NCI-H1694 (cell line): ENCODE data around the gene VGLL4.
"Not testable (repeated sequence)": the region's sequence is repeated elsewhere in the genome, so short reads cannot be mapped to it uniquely, and the experiment has no call there.

ENCODE experiments used
- DNase-seq: peaks from one replicate; lab custom pipeline; 2025; lab: John Stamatoyannopoulos, UW

The VGLL4 gene

DNA sequence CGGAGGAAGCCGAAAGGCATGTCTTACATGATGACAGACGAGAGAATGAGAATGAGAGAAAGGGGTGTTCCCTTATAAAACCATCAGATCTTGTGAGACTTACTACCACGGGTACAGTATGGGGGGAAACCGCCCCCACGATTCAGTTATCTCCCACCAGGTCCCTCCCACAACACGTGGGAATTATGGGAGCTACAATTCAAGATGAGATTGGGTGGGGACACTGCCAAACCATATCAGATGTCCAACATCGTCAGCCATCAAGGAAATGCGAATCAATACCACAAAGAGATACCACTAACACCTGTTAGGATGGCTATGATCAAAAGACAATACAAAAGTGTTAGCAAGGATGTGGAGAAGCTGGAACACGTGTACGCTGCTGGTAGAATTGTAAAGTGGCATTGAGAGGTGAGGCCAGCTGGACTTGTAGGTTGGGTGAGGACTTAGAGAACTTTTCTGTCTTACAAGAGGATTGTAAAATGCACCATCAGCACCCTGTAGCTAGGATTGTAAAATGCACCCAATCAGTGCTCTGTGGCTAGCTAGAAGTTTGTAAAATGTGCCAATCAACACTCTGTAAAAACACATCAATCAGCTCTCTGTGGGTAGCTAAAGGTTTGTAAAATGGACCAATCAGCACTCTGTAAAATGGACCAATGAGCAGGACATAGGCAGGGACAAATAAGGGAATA, 37.5 kb downstream of the VGLL4 start:
- no peak for DNase-seq

- no peak for DNase-seq
Observed at GRCh38 chr3:11605398-11605797, 38.3 kb downstream of the VGLL4 start.

DNA sequence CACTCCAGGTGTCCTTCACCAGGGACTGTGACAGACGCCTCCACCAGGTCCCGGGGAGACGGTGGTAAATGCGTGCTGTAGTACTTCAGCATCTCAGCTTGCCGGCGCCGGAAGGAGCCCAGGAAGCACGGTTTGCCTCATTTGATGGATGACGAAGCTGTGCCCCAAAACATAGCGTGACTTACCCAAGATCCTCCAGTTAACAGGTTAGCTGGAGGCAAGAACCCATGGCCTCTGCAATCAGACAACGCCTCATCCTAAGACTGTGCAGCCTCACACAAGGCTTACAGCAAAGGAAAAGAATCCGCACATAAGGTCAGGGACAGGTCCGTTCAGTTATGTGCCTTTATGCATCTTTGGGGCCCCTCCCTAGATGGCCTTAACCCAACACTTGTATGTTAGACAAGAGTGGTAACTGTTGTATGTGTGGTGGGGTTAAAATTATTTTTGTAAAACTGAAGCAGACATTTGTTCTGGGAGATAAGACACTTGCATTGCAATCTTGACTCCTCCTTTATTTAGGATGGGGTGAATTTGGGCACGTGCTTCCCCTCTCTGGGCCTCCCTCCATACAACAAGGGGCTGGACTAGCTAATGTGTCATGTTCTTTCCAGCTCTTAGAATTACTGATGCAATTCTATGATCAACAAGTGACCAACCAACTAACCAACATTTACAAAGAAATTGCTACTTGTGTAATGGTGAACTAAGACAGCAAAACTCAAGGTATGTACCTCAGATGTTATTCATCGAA, 39.4 kb downstream of the VGLL4 start:
- DNase-seq, result no peak

DNA sequence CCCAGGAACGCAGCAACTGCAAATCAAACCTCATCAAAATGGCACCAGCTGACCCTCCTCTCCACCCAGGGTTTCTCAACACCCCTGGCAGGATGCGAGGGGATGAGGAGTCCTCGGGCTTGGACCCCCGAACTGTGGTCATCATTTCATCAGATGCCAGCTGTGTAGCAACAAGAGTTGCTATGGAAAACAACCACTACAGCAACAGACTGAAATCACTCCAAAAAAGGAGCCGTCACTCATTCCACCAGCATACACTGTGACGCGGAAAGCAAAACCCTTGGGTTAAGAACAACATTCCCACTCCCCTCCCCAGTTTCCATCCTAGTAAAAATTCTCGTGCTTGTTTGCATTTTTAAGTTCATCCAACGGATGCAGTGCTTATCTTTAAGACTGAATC, 40.1 kb downstream of the VGLL4 start:
- DNase-seq, result no peak

GRCh38 chr3:11602886-11603527, 40.7 kb downstream of the VGLL4 start:
- DNase-seq, result no peak

- no peak for DNase-seq
Observed at GRCh38 chr3:11602239-11602840, 41.4 kb downstream of the VGLL4 start.

GRCh38 chr3:11601446-11602238, 42.1 kb downstream of the VGLL4 start:
- DNase-seq, result no peak

DNA sequence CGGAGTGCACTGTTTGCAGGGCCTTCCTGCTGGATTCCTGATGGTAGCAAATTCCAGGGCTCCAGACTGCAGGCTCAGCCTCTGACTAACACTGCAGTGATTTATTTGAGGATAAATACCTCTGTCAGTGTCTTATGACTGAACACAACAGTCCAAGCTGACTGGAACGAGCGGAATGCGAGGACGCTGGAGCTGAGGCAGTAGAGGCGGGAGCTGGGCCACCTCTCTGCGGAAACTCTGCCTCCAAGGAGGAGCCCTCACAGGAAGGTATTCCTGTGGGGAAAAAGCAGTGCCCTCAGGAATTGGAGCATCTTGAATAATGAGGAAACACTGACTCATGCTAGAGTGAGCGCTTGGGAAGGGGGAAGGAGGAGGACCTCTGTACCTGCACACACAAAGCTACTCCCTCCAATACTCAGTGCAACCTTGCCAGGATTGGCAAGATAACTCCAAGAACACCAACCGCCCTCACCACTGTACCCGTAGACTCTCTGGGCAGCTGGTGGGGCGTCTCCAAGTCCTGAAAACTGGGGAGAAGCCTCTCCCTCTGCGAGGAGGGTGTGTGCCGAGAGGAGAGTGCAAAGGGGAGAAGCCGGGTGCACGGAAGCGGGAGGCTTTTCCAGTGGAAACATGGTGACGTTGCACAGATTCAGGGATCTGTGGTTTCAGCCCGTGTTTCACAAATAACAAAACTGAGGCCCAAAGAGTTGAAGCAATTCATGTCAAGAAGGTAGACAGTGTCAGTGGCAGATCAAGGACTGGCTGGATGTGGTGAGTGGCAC, 43.0 kb downstream of the VGLL4 start:
- DNase-seq, result no peak

DNA sequence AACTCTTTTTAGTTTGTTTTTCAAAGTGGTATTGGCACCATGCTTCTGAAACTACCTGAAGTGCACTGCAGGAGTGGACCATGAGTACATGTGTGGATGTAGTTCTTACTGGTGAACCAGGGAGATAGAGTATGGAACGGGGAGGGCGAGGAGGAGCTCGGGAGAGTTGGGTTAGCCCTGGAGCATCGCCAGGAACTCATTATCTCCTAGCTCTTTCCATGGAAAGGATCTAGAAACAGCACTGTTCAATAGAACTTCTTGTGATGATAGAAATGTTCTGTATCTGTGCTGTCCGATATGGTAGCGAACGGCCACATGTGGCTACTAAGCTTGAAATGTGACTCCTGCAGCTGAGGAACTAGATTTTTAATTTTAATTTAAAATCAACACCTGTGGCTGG, 47.3 kb downstream of the VGLL4 start:
- no peak for DNase-seq

- DNase-seq, result not testable (repeated sequence)
Observed at GRCh38 chr3:11595024-11595423, 48.7 kb downstream of the VGLL4 start.

GRCh38 chr3:11593318-11594034, 50.2 kb downstream of the VGLL4 start:
- DNase-seq, result no peak

GRCh38 chr3:11592445-11593298, 51.0 kb downstream of the VGLL4 start:
- no peak for DNase-seq

GRCh38 chr3:11591391-11592282, 52.1 kb downstream of the VGLL4 start:
- no peak for DNase-seq

DNA sequence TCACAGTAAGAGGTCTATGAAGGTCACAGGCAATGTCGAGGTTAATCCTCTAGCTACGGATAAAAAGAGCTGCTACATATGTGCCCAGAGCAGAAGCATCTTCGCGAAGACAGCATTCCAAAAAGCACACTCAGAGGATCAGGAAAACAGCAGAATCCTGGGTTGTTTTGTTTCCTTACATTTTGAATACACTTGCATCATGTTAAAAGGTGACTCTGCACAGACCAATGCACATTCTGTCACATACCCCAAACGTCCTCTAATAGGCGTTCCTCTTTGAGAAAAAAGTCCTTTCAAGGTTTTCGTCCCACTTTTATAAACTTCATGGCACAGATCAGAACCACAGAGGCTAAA, 52.7 kb downstream of the VGLL4 start:
- no peak for DNase-seq

DNA sequence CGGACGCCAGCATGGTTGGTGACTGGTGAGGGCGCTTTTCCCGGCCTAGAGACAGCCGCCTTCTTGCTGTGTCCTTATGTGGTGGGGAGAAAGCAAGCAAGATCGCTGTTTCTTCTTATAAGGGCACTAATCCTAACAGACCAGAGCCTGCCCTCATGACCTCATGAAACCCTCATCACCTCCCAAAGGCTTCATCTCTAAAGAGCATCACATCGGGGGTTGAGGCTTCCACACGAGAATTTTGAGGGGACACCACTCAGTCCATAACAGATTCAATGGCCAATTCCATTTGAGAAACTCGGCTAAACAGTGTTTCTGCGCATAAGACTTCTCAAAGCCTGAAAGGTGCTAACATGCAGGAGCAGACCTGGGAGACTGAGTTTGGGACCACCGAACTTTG, 54.0 kb downstream of the VGLL4 start:
- DNase-seq, result no peak

GRCh38 chr3:11588755-11589154, 55.0 kb downstream of the VGLL4 start:
- no peak for DNase-seq

- DNase-seq, result no peak
Observed at GRCh38 chr3:11588338-11588737, 55.4 kb downstream of the VGLL4 start.

- DNase-seq, result no peak
Observed at GRCh38 chr3:11587766-11588165, 55.9 kb downstream of the VGLL4 start.

DNA sequence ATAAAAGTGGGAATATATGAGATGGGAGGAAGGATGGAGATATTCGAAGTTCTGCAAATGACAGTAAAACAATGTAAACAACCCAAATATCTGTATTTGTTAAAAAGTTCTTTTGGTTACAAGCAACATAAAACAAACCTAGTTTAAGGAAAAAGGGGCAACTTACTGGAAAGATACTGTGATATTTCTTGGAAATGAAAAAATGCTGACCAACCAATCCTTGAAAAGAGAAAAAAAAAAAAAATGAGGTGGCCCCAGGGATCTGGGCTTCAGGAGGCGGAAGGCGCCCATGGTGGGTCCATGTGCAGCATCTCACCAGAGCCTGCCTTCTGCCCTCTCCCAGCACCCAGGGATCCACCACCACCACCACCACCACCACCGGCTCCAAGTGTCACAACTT, 59.1 kb downstream of the VGLL4 start:
- no peak for DNase-seq
